Camera-type eye (tissue), 1 donor: Measurements from ENCODE around the gene CCP110. TPM values are rescaled to one million over a fixed set of nuclear protein-coding genes. Genes with fewer than 3 reads are reported as not detected.

ENCODE experiments used
- total RNA-seq: library from RNA; depleted of rRNA; stranded (reverse); fragments of >200 nt; gene quantifications from one replicate; pipeline ENCODE4 v1.2.3, GENCODE V29; 2014

The CCP110 gene, protein sequence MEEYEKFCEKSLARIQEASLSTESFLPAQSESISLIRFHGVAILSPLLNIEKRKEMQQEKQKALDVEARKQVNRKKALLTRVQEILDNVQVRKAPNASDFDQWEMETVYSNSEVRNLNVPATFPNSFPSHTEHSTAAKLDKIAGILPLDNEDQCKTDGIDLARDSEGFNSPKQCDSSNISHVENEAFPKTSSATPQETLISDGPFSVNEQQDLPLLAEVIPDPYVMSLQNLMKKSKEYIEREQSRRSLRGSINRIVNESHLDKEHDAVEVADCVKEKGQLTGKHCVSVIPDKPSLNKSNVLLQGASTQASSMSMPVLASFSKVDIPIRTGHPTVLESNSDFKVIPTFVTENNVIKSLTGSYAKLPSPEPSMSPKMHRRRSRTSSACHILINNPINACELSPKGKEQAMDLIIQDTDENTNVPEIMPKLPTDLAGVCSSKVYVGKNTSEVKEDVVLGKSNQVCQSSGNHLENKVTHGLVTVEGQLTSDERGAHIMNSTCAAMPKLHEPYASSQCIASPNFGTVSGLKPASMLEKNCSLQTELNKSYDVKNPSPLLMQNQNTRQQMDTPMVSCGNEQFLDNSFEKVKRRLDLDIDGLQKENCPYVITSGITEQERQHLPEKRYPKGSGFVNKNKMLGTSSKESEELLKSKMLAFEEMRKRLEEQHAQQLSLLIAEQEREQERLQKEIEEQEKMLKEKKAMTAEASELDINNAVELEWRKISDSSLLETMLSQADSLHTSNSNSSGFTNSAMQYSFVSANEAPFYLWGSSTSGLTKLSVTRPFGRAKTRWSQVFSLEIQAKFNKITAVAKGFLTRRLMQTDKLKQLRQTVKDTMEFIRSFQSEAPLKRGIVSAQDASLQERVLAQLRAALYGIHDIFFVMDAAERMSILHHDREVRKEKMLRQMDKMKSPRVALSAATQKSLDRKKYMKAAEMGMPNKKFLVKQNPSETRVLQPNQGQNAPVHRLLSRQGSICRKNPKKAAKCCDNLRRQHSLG
- 73.2 TPM for total RNA-seq

DNA sequence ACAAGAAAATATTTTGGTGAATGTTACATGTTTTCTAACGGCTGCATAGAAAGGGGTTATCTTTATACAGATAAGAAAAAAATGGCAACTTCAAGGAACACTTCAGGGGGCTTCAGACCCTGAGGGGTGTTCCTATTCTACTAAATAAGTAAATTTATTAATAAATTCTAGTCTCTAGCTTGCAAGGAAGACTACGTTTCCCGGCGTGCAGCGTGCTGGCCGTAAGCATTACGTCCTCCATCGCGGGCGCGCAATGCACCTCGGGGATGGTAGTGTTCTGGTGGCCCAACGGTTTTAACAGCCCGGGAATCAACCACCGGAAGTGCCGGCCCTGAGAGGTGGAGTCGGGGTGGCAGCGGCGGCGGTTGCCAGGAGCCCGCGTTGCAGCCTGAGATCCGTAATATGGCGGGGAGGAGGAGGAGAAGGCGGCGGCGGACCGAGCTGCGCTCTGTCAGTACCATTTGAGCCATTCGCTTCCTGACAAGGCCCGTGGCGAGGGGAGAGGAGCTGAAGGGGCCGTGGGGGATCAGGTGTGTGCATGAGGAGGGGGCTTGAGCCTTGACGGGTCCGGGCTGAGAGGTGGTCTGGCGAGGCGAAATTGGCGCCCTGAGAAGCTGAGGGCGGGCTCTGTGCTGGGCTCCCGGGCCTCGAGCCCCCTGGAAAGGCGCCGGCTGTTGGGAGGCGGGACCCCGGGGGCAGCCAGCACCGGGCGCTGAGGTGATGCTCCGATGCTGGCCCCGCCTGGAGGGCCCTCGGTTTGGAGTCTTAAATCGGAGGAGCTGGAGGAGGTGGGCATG is at the start of gene CCP110:
TSS of gene CCP110 (plus strand) at position 384 of the 797 bp plus-strand sequence. CDS start 3,940 bp downstream, outside the sequence.

DNA sequence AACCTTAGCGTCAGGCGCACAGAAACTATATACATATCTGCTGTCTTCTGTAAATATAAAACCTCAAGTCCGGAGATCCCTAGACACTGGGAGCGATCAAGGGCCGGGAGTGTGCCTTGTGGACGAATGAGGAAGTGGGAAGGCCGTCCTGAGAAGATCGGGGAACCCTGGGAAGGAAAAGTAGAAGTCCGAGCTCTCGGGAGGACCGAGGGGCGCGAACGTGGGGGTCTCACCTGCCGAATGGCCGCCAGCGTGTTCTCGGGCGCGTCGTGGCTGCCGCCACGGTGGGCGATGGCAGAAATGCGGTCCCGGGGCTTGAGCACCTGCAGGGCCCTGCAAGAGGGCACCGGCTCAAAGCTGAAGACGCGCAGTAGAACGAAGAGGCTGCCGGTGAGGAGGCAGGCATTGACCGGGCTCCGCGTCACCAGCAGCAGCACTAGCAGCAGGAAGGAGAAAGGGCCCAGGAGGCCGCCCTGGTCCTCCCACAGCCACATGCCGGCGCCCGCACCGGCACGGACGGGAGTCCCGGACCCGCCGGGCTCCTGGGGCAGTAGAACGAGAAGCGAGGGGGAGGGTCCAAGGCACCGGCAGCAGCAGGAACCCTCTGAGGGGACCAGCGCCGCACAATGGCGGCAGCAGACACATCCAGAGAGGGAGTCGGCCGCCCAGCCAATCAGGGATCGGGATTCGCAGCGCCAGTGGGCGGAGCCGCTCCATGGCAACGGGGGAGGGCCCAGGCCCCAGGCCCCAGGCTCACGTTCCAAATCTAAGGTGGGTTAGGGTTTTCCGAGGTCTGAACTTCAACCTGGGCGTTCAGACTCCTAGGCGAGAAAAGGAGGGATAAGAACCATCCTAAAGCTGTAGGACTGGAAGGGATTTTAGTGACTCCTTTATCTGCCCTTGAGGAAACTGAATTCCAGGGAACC is 2.0 kb upstream of the CCP110 start, which contains the start of gene GDE1:
TSS of gene GDE1 (minus strand) at position 628 of the 926 bp plus-strand sequence. CDS start at position 494, 134 bp downstream.

DNA sequence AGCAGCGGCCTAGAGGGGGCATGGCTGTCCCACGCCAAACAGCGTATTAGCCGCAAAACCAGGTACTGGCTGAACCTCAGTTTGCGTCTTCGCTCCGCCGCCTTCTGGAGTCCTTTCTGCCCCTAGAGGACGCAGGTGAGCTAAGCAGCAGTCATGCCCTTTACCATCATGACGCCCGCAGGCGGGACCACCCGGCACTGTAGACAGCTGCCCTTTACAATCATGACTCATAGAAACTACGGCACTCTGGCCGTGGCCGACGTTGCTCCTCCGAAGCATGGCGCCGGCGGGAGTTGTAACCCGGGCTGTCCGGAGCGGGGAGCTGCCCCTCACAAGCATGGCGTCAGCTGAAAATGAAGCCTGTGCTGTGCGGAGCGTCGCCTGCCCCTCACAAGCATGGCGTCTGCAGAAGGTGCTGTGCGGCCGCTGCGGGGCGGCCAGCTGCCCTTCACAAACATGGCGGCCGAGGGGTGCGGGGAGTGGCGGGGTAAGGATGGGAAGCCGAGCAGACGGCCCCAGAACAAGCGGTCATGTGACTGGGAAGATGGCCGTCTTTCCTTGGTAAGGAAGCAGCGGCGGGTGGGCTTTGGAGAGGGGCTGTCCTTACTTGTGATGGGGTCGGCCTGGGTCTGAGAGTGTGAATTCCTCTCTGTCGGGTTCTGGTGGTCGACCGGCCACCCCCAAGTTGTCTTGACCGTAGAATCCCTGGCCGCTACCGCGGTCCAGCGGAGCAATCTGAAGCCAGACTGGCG is 31.6 kb downstream of the CCP110 start, which contains the start of gene VPS35L:
TSS of gene VPS35L (plus strand) at position 518 of the 752 bp plus-strand sequence. CDS start at position 545, 27 bp downstream.

Other genes with a start within 250 kb of the CCP110 start
- gene CLEC19A, start 238.2 kb upstream of the CCP110 start, total RNA-seq: 29.2 TPM
- gene TMC5, start 106.1 kb upstream of the CCP110 start, total RNA-seq: 1.9 TPM
- gene GDE1, start 1.8 kb upstream of the CCP110 start, total RNA-seq: 44.9 TPM
- gene VPS35L, start 31.8 kb downstream of the CCP110 start, total RNA-seq: 48.8 TPM
- 22.3 TPM for gene KNOP1, start 194.3 kb downstream of the CCP110 start, total RNA-seq
- gene IQCK, start 194.3 kb downstream of the CCP110 start, total RNA-seq: 30.6 TPM